OCI-LY3 (cell line): ENCODE results near the gene GLB1L3.

Source experiments
- CTCF ChIP-seq: fragments of 200-600, 300-600 bp; sonication (generic); IDR thresholded peaks from 2 replicates; pipeline ENCODE4 v1.5.1; 2014; ENCODE audit warnings: antibody characterized with exemption, low read length, low read depth
- EZH2phosphoT487 ChIP-seq: fragments of 200-600 bp; shearing (Covaris generic); IDR thresholded peaks from 2 replicates; pipeline ENCODE4 v1.6.1; 2018; ENCODE audit warnings: antibody characterized with exemption, mixed run types, low read depth

GRCh38 chr11:134339756-134340155, 63.6 kb downstream of the GLB1L3 start:
- no peak for TF ChIP-seq CTCF
- TF ChIP-seq EZH2phosphoT487, result no peak
